ENCODE results near the gene TACC2.

Gene TACC2

DNA sequence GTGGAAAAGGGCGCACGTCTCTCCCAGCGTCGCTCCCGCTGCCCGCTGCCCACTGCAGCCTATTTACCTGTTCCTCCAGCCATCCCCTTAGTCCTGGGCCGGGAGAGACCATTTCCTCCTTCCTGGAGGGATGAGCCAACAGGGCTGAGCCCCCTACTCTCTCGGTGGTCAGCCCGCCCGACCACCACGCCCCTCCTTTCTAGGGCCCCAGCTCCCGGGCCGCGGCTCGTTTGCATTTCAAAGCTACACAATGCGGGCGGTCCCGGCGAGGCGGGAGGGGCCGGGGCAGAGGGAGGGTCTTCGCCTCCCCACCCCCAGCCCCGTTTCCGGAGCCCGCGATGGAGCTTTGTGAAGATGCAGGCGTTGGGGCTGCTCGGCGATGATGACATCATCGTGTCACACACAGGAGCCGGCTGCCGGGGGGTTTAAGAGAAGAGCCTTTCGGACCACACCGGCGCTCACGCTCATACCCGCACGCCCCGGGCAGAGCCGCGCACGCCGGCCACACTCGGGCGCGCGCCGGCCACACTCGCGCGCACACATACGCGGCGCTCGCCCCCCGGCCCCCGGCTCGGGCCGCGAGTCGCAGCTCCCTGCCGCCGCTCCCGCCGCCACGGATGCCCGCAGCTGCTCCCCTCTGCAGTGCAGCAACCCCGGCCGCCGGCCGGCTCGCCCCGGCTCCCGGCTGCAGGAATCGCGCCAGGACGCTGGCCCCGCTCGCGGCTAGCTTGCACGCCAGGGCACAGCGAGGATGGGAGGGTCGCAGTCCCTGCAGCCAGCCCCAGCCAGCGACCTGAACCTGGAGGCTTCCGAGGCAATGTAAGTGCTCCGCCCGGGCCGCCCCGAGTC lies 174.4 kb downstream of the TACC2 start:
- DNase-seq (ENCODE audit: low read depth in 4 of 4, low spot score in 1 of 4): no peak

- DNase-seq (ENCODE audit: low read depth in 4 of 4, low spot score in 1 of 4): no peak
Measured at GRCh38 chr10:122164023-122164601, 175.1 kb downstream of the TACC2 start.

GRCh38 chr10:122164815-122165483 lies 176.0 kb downstream of the TACC2 start:
- DNase-seq (ENCODE audit: low read depth in 4 of 4, low spot score in 1 of 4): no peak

DNA sequence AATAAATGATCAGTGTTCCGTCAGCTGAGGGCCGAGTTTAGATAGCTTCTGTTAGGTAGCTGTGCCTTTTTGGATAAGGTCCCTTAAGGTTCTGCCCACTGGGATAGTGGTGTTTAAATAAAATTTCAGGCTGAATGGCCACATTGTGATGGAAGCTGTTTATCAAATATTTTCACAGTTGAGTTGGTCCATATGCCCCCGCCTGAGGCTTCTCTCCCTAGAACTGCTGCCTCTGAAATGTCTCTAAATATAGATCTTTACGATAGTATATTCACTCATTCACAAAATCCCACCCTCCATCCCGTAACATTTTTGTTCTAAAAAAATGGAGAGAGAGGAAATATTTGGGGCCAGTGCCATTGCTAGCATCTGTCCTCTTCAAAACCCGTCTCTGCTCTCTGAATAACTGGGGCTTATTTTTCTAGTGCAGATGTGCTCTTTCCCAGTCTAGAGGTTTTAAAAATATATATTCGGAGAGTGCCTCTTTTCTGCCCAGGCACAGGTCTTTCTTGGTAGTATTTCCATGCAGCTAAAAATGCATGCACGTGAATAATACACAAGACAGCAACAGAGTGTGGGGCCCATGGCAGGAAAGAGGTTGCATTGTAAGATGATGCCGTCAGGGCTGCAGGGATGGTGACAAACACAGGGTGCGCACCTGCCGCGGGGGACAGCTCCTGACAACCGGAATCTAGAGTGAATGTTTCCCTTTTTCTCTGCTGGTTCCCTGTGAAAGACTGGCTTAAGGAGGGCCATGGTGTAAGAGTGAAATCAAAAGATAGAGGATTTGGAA lies 176.7 kb downstream of the TACC2 start:
- no peak for DNase-seq (ENCODE audit: low read depth in 4 of 4, low spot score in 1 of 4)

DNA sequence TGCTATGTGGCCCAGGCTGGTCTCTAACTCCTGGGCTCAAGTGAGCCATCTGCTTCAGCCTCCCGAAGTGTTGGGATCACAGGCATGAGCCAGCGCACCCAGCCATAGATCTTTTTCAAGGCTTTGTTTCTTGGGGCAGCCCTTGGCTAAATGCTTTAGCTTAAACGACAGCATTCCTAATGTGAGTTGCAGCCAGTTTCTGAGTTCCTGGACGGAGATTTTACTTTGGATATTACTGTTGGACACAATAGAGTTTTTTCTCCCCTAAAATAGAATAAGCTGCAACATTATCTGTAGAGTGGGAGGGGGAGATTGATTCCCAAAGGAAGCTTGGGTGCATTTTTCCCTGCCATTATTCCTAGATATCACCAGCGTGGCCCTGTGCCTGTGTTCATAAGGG lies 179.1 kb downstream of the TACC2 start:
- DNase-seq (ENCODE audit: low read depth in 4 of 4, low spot score in 1 of 4): no peak

DNA sequence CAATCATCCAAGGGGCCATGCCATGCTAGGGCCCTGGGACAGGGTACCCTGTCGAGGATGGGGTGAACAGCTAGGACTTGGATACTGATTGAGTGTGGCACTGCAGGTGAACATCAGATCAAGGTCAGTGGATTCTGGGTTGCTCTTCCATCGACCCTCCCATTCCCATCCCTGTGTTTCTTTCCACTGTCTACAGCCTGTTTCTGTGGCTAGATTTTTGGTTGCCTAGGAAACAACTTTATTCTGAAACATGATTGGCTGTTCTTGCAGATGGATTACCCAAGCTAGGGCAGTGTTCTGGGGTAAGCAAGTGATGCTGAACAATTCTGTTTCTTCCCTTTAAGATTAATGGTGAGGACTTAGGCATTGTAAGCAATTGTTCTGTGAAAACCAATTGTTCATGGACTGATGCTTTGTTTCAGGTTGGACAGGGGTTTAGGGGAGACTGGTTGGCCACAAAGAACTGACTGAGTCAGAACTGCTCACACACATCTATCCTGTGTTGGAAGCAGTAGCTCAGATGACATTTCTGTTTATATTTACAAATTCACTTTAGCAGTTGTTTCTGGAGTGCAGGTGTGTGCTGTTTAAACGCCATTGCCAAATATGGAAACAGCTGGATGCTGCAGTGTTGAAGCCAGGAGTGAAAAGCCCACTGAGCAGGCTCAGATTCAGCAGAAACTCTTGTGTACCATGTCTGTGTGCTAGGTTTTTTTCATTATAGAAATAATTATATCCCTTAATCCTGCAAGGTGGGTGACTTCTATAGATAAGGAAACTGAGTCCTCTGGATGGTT lies 179.8 kb downstream of the TACC2 start:
- no peak for DNase-seq (ENCODE audit: low read depth in 4 of 4, low spot score in 1 of 4)

DNA sequence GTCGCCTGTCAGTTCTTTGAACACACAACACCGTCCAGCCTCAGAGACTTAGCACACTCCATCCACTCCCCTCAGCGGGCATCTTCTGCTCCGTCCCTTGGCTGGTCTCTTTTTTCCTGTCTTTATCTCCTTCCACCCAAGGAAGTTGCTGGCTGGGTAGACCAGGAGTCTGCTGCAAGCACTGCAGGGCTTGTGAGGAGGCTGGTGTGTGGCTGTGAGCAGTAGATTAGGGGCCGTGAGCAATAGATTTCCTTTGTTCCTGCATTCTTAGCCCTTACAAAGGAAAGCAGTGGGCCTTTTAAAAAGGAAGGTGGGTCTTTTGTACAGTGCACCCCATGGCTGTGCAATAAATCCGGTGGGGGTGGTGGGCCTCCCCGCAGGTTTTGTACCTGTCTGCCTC lies 181.8 kb downstream of the TACC2 start:
- no peak for DNase-seq (ENCODE audit: low read depth in 4 of 4, low spot score in 1 of 4)

GRCh38 chr10:122171302-122172075 lies 182.5 kb downstream of the TACC2 start:
- no peak for DNase-seq (ENCODE audit: low read depth in 4 of 4, low spot score in 1 of 4)

- DNase-seq (ENCODE audit: low read depth in 4 of 4, low spot score in 1 of 4): no peak
Measured at GRCh38 chr10:122172361-122173008, 183.5 kb downstream of the TACC2 start.

DNA sequence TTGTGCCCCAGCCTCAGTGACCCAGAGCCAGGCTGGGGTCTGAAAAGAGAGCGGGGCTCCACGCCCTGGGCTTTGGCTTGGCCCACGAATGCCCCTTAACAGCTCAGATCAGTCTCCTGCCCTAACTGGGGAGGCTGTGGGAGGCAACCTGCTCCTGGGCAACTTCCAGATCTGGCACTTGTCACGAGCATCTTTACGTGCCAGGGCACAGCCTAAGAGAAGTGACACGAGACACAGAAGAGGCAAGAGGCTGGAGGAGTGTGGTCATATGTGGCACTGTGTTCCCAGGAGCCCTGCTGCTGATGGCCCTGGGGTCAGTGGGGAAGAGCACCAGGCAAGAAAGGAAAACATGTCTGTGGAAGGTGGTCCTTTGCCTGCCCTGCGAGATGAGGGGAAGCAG lies 184.4 kb downstream of the TACC2 start:
- no peak for DNase-seq (ENCODE audit: low read depth in 4 of 4, low spot score in 1 of 4)

GRCh38 chr10:122173766-122174435 lies 184.9 kb downstream of the TACC2 start:
- no peak for DNase-seq (ENCODE audit: low read depth in 4 of 4, low spot score in 1 of 4)

- DNase-seq (ENCODE audit: low read depth in 4 of 4, low spot score in 1 of 4): no peak
Measured at GRCh38 chr10:122176232-122177213, 187.6 kb downstream of the TACC2 start.

GRCh38 chr10:122178655-122179054 lies 189.7 kb downstream of the TACC2 start:
- DNase-seq (ENCODE audit: low read depth in 4 of 4, low spot score in 1 of 4): no peak

- DNase-seq (ENCODE audit: low read depth in 4 of 4, low spot score in 1 of 4): no peak
Measured at GRCh38 chr10:122181041-122181732, 192.2 kb downstream of the TACC2 start.

- no peak for DNase-seq (ENCODE audit: low read depth in 4 of 4, low spot score in 1 of 4)
Measured at GRCh38 chr10:122181876-122182275, 192.9 kb downstream of the TACC2 start.

DNA sequence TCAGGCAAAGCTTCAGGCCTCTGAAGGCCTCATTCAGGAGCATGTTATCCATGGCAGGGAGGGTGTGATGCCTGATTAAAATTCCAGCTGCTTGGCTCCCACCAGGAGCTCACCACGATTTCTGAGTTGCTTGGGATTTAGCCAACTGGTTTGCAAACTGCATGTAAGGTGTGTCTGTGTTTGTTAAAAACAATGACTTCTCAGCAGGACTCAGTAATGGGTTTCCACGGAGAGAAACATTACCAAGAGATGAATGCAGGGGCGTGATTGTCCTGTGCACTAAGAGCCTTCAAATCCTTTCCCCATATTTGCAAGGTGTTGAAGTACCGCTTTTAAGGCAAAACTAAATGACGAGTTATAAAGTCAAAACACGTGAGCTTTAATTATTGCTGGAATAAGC lies 193.3 kb downstream of the TACC2 start:
- no peak for DNase-seq (ENCODE audit: low read depth in 4 of 4, low spot score in 1 of 4)

- DNase-seq (ENCODE audit: low read depth in 4 of 4, low spot score in 1 of 4): no peak
Measured at GRCh38 chr10:122184254-122184653, 195.3 kb downstream of the TACC2 start.
